ES-I3 (cell line): Measurements from ENCODE around the gene POLR2F.
"Not testable (repeated sequence)": the region's sequence is repeated elsewhere in the genome, so short reads cannot be mapped to it uniquely, and the experiment has no call there.

Source experiments
- H3K36me3 ChIP-seq: 2 replicates; pipeline ENCODE4 v1.6.1; 2013; ENCODE audit warnings: mild to moderate bottlenecking, low read length, control low read depth, moderate library complexity; ENCODE audit not compliant: insufficient read depth
- H3K4me1 ChIP-seq: 2 replicates; pipeline ENCODE4 v1.6.1; 2013; ENCODE audit warnings: mild to moderate bottlenecking, control low read depth, low read length; ENCODE audit not compliant: insufficient read depth
- H3K9ac ChIP-seq: 2 replicates; pipeline ENCODE4 v1.6.1; 2013; ENCODE audit warnings: low read depth, mild to moderate bottlenecking, low read length, moderate library complexity
- H3K9me3 ChIP-seq: 2 replicates; pipeline ENCODE4 v1.6.1; 2013; ENCODE audit warnings: mild to moderate bottlenecking, low read length, moderate library complexity; ENCODE audit not compliant: control insufficient read depth, insufficient read depth

The POLR2F gene

GRCh38 chr22:37955825-37956397 lies 2.4 kb downstream of the POLR2F start:
- H3K4me1 ChIP-seq, H3K9me3 ChIP-seq, H3K9ac ChIP-seq: not testable (repeated sequence)
- peaks cover 18% of the 10 kb centered on the region for H3K36me3 ChIP-seq

DNA sequence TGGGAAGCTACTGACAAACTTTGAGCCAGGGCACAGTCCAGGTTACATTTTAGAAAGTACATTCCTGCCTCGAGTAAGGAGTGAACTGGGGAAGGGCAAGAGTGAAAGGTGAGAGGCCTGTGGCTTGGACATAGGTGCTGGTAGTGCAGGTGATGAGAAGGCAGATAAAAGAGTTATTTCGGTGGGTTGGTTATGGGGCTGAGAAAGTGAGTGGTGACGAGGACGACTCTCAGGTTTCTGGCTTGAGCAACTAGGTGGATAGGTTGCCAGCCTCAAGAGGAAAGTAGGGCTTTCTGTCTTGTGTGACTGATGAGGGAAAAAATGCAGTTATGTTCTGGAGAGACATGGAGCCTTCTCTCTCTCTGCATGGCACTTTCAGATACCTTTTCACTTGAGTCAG lies 3.7 kb downstream of the POLR2F start:
- Histone ChIP-seq H3K9me3 (no peaks in the 10 kb centered on the region), H3K36me3 (peaks cover 18% of the 10 kb centered on the region), H3K4me1 (no peaks in the 10 kb centered on the region), H3K9ac (no peak overlapping the region)

- Histone ChIP-seq H3K9ac (no peak overlapping the region), H3K4me1 (no peaks in the 10 kb centered on the region), H3K9me3 (no peaks in the 10 kb centered on the region), H3K36me3 (peaks cover 22% of the 10 kb centered on the region)
These were observed 5.8 kb downstream of the POLR2F start for GRCh38 chr22:37959231-37959825.

DNA sequence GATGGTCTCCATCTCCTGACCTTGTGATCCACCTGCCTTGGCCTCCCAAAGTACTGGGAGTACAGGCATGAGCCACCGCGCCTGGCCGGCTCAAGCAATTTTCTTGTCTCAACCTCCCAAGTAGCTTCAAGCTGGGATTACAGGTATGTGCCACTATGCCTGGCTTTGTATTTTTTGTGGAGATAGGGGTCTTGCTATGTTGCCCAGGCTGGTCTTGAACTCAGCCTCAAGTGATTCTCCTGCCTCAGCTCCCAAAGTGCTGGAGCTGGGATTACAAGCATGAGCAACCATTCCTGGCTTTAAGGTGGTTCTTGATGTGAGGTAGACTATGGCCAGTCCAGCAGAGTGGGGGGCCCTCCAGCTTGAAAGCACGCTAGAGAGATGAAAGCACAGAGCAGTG lies 7.6 kb downstream of the POLR2F start:
- Histone ChIP-seq H3K36me3 (peaks cover 22% of the 10 kb centered on the region), H3K9ac (no peak overlapping the region), H3K9me3 (no peaks in the 10 kb centered on the region), H3K4me1 (peaks cover 5% of the 10 kb centered on the region)

DNA sequence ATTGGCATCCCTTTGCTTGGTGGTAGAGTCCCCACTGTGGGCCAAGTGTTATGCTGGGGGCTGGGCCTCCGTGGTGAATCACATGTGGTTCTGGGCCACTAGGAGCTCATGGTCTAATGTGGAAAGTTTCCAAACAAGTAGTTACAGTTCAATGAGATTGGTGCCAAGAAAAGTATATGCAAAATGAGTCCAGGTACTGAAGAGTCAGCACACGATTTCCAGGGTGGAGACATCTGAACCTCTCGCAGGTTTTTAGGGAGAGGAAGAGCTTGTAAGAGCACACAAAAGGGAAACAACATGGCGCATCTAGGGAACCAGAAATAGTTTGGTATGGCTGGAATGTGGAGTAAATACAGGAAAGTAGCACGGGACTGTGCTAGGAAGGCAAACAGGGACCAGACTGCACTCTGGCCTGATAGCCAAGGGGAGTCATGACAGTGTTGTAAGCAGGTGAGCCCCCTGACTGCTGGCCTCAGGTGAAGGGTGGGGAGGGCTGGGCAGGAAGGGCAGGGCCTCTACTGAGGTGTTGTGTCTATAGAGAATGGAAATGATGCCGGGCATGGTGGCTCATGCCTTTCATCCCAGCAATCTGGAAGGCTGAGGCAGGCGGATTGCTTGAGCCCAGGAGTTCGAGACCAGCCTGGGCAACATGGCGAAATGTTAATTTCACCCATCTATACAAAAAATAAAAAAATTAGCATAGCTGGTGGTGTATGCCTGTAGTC lies 12.6 kb downstream of the POLR2F start:
- no peak overlapping the region for H3K9ac ChIP-seq
- H3K4me1 ChIP-seq: peaks cover 6% of the 10 kb centered on the region
- no peaks in the 10 kb centered on the region for H3K9me3 ChIP-seq
- H3K36me3 ChIP-seq: peaks cover 11% of the 10 kb centered on the region

DNA sequence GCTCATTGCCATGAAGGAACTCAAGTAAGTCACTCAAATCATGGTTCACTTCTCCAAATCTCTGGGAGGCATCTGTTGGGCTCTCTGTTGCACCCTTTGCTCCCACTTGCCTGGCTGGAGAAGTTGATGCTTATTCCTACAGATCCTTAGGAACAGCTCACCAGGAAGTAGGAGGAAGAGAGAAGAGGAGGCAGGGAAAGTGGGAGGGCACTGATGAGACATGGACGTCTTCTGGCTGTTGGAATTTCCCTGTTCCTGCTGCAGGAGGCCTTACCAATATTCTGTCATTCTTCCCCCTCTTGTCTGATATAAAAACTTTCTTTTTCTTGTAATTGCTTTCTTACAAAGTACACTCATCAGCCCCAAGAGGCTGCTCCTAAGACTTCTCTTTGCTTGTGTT lies 13.6 kb downstream of the POLR2F start:
- Histone ChIP-seq H3K9me3 (no peaks in the 10 kb centered on the region), H3K9ac (no peak overlapping the region), H3K36me3 (peaks cover 11% of the 10 kb centered on the region), H3K4me1 (peaks cover 12% of the 10 kb centered on the region)

DNA sequence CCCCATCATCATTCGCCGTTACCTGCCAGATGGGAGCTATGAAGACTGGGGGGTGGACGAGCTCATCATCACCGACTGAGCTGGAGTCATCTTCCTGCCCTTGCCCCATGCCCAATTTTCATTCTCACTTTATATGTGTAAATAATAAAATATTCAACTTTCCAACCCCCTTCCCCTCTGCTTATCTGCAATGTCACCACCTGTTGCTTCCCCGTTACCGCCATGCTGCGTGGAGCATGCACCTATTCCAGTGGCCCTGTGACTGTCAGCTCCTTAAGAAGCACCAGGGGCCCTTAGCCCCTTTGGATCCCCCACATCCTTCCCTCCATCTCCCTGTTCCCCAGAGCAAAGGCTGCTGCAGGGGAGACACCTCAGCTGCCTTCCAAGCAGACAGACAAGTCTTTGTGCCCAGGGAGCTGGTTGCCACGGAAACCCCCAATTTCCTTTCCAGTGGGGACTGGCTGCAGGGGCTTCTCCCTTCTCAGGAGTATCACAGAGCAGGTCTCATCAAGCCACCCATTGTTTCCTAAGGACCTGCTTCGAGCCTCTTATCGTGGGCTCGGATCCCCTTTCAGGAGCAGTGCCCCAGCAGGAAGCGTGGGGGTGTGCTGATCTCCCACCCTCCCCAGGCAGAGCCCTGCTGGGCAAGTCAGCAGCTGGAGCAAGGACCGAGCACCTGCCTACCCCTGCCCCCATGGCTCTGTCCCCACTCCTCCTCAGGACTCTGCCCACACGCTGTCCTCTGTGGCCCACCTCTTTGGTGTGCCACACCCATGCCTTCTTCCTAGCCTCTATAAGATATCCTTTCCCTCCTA lies 14.3 kb downstream of the POLR2F start:
- Histone ChIP-seq H3K4me1 (peaks cover 16% of the 10 kb centered on the region), H3K36me3 (peaks cover 11% of the 10 kb centered on the region), H3K9ac (no peak overlapping the region), H3K9me3 (no peaks in the 10 kb centered on the region)

DNA sequence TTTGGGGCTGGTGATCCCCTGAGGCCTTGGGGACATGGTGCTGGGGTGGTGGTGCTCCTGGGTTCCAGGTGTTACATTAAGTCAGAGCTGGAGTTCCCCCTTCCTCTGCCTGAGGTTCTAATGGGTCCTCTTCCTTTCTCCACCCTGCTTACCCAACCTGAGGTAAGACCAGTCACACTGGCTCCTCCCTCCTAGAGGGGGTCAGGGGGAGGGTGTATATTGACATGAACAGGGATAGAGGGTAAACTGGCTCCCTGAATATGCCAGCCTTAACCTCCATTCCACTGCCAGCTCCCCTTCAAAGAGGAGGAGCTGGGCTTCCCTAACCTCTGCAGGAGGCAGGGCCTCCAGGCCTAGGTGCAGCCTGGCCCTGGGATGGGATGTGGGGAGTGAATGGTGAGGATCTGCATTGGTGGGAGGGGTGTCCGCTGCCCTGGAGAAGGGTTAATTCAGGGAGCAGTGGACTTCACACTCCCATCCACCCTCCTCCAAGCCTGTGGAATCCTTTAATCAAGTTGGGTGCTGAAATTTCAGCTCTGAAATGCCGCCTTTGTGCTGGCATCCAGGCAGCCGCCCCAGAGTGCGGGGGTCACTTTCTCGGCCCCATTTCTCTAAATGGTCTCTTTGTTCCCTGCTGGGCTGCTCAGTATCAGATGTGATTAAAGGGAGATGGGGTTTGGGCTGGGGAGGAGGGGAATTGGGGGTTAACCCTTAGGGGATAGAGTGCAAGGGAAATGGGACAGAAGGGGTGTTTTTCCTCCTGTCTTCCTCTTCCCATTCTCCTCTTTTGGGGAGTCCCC lies 15.2 kb downstream of the POLR2F start:
- Histone ChIP-seq H3K4me1 (peaks cover 16% of the 10 kb centered on the region), H3K9me3 (no peaks in the 10 kb centered on the region), H3K36me3 (peaks cover 7% of the 10 kb centered on the region; the same call in 1 of the 2 replicates), H3K9ac (no peak overlapping the region)

DNA sequence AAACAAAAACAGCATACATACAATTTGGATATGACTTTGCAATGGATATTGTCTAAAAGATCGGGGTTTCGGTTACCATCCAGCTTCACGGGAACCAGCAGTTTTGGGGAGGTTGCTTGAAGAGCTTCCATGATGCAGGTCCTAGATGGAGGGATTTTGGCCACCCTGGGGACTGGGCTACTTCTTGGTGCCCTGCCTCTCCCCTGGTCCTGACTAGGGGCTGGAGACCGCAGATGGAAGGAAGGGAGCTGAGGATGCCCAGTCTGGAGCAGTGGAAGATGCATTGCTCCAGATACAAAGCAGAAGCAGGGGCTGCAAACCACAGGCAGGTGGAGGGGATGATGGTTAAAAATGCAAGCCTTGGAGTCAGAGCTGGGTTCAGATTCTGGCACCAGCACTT lies 17.4 kb downstream of the POLR2F start:
- Histone ChIP-seq H3K4me1 (peaks cover 13% of the 10 kb centered on the region), H3K36me3 (peaks cover 7% of the 10 kb centered on the region; the same call in 1 of the 2 replicates), H3K9ac (no peak overlapping the region), H3K9me3 (no peaks in the 10 kb centered on the region)

DNA sequence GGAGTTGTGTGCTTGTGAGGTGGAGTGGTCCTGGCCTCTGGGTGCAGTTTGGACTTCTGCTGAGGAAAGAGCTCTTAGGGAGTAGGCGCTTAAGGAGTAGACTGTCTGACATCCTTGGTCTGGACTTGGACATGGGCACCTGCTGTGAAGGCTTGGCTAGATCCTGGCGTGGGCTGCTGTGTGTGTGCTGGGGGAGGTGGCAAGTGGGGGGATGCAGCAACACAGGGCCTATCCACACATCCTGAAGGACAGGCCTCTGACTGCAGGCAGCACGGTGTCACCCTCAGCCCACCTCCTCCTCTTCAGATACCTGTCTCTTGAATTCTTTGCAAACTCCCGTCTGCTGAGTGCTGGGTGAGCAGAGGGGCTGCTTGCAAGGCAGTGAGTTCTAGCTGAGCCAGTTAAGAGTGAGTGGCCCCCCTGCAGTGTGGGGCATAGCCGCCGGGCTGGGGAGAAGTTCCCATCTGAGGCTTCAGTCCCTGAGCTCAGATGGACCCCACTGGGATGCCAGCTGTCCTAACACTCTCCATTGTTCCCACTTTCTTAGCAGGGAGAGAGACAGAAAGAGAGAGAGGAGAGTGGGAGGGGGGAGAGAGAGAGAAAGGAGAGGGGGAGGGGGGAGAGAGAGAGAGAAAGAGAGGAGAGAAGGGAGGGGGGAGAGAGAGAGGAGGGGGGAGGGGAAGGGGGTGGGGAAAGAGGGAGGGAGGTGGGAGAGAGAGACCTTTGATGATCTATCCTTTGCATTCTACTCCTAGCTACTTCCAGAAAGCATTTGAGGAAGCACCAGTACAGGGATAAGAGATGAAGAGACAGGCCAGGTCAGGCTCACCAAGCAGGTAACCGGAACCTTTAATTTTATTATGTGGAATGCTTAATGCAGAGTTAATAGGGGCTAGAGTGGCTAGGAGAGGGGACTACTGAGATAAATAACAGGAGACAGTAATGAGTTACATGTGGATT lies 18.3 kb downstream of the POLR2F start:
- Histone ChIP-seq H3K9ac (no peak overlapping the region), H3K9me3 (no peaks in the 10 kb centered on the region), H3K36me3 (peaks cover 7% of the 10 kb centered on the region; the same call in 1 of the 2 replicates), H3K4me1 (peaks cover 10% of the 10 kb centered on the region)

DNA sequence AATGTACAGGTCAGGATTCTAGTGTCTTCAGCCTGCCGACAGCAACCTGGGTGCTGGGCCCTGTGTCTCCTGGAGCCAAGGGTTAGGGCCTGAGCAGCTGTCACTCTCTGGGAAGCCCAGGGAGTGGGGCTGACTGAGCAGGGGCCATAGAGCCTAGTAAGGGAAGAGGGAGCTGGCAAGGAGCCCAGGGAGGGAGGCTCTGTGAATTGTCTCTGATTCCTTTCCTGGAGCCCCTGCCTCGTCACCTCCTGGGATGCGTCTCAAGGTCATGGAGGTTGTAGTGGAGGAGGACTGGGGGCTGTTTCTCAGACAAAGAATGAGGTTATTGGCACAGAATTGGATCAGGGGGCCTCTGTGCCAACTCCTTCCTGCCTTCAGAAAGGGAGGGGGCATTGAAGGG lies 19.0 kb downstream of the POLR2F start:
- Histone ChIP-seq H3K36me3 (peaks cover 3% of the 10 kb centered on the region; the same call in 1 of the 2 replicates), H3K4me1 (peaks cover 10% of the 10 kb centered on the region), H3K9ac (no peak overlapping the region), H3K9me3 (no peaks in the 10 kb centered on the region)

GRCh38 chr22:37973271-37974170 lies 20.0 kb downstream of the POLR2F start:
- Histone ChIP-seq H3K36me3 (no peaks in the 10 kb centered on the region), H3K9ac (no peak overlapping the region), H3K4me1 (peaks cover 10% of the 10 kb centered on the region), H3K9me3 (no peaks in the 10 kb centered on the region)
